Common myeloid progenitor, CD34-positive (primary cell): ENCODE data around the gene PNPLA2. TPM values are rescaled to one million over a fixed set of nuclear protein-coding genes. Genes with fewer than 3 reads are reported as not detected.
A peak's percentile ranks its signal among the peaks of the same experiment; 100 is the strongest.

ENCODE experiments used
- CTCF ChIA-PET: fragments of 350-600 bp; sonication (Branson Sonifier 250); formaldehyde crosslinking; loops from one replicate; lab custom pipeline; 2021; ENCODE audit warnings: antibody characterized with exemption; lab: Charles Lee
- POLR2A ChIA-PET: fragments of 350-600 bp; sonication (Branson Sonifier 250); formaldehyde crosslinking; loops from one replicate; lab custom pipeline; 2021; ENCODE audit warnings: antibody characterized with exemption; lab: Charles Lee
- DNase-seq, 3 donors: peaks; one replicate each; pipeline versions ENCODE4 v3.0.0 to v3.0.0-alpha.2; 2013
- H3K27ac ChIP-seq, 2 experiments: 1 replicate in 1 of 2; 2 replicates in 1 of 2; pipeline ENCODE4 v1.7.0; 2013; ENCODE audit warnings: inconsistent platforms in 2 of 2, low read length in 2 of 2, mild to moderate bottlenecking in 2 of 2, low read depth in 1 of 2, moderate library complexity in 1 of 2; ENCODE audit not compliant: severe bottlenecking in 2 of 2, insufficient read depth in 1 of 2, poor library complexity in 1 of 2
- H3K27me3 ChIP-seq, 5 experiments: replicated peaks in 2 of 5; 1 replicate in 3 of 5; 2 replicates in 2 of 5; pipeline versions ENCODE4 v1.6.1 to v1.7.0; 2013; ENCODE audit warnings: low read length in 4 of 5, mild to moderate bottlenecking in 2 of 5, moderate library complexity in 2 of 5, inconsistent platforms in 1 of 5; ENCODE audit not compliant: insufficient read depth in 5 of 5, control insufficient read depth in 4 of 5
- H3K36me3 ChIP-seq, 4 experiments: 1 replicate in 2 of 4; 2 replicates in 2 of 4; pipeline versions ENCODE4 v1.6.1 to v1.7.0; 2013; ENCODE audit warnings: low read length in 3 of 4, control low read depth in 1 of 4, mild to moderate bottlenecking in 1 of 4; ENCODE audit not compliant: control insufficient read depth in 4 of 4, insufficient read depth in 4 of 4
- H3K4me1 ChIP-seq, 4 experiments: 1 replicate in 3 of 4; 2 replicates in 1 of 4; pipeline versions ENCODE4 v1.6.1 to v1.7.1; 2013; ENCODE audit warnings: low read length in 3 of 4, mild to moderate bottlenecking in 3 of 4, control low read depth in 1 of 4, inconsistent platforms in 1 of 4, moderate library complexity in 1 of 4; ENCODE audit not compliant: control insufficient read depth in 4 of 4, insufficient read depth in 4 of 4; ENCODE audit errors: control extremely low read depth in 1 of 4
- H3K4me3 ChIP-seq, 7 experiments: 1 replicate in 4 of 7; 2 replicates in 3 of 7; pipeline versions ENCODE4 v1.5.1 to v1.7.0; 2013; ENCODE audit warnings: mild to moderate bottlenecking in 7 of 7, low read length in 6 of 7, moderate library complexity in 6 of 7, inconsistent platforms in 2 of 7, low read depth in 2 of 7, control low read depth in 1 of 7; ENCODE audit not compliant: insufficient read depth in 4 of 7, control insufficient read depth in 1 of 7; ENCODE audit errors: extremely low read depth in 1 of 7
- H3K9me3 ChIP-seq, 5 experiments: 1 replicate in 4 of 5; 2 replicates in 1 of 5; pipeline versions ENCODE4 v1.6.1 to v1.7.1; 2013; ENCODE audit warnings: low read length in 4 of 5, mild to moderate bottlenecking in 2 of 5, inconsistent platforms in 1 of 5, low read depth in 1 of 5, moderate library complexity in 1 of 5; ENCODE audit not compliant: control insufficient read depth in 4 of 5, insufficient read depth in 2 of 5; ENCODE audit errors: control extremely low read depth in 1 of 5
- WGBS: methylation state at CpG from one replicate; pipeline ENCODE4 v1.1.5; 2013; ENCODE audit not compliant: insufficient coverage; 5-methylcytosine and 5-hydroxymethylcytosine counted together
- polyA plus RNA-seq: library from polyadenylated mRNA; unstranded; fragments of 120-200 nt; gene quantifications from one replicate; pipeline ENCODE4 v1.2.1, GENCODE V29; 2013

The PNPLA2 gene, protein sequence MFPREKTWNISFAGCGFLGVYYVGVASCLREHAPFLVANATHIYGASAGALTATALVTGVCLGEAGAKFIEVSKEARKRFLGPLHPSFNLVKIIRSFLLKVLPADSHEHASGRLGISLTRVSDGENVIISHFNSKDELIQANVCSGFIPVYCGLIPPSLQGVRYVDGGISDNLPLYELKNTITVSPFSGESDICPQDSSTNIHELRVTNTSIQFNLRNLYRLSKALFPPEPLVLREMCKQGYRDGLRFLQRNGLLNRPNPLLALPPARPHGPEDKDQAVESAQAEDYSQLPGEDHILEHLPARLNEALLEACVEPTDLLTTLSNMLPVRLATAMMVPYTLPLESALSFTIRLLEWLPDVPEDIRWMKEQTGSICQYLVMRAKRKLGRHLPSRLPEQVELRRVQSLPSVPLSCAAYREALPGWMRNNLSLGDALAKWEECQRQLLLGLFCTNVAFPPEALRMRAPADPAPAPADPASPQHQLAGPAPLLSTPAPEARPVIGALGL
- 61.1 TPM for polyA plus RNA-seq

DNA sequence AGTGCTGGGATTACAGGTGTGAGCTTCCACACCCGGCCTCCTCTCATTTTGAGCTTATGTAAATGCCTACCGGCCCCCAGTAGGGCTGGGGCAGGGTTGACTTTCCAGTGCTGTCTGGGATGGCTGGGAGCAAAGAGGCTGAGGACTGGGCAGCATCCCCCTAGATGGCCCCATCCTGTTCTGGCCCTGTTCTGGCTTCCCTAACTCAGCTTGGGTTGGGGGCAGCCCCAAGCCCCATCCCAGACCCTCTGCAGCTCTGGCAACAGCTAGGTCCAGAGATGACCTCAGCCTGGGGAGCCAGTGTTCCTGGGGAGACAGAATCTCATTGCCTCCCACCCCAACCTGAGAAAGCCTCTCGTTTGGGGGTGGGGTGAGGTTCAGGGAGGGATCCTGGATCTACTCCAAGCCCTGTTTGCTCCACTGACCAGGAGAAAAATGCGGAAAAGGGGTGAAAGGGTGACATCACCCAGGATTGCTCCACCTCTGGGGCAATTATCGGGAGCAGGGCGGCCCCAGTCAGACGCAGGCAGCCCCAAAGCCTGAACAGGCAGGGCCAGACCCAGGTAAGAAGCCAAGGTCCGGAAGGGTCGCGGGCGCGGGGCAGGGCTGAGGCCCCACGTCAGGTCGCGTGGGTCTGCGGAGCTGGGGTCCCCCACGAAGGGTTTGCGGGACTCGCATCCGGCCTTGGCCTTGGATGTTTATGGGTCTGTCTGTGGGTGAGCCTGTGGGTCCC lies at the start of gene PNPLA2:
TSS of gene PNPLA2 (plus strand) at position 519 of the 733 bp plus-strand sequence. CDS start 805 bp downstream, outside the sequence.
- peak within 1 kb of the TSS; percentile 70 to 85 for H3K27ac ChIP-seq
- H3K4me1 ChIP-seq = peaks cover 0 to 34% (median 33%) of the 10 kb centered on the region in 4 experiments
- ChIA-PET CTCF (interaction anchor here (1.2 to 3.3 kb wide), 9 partner anchors 9 to 25 kb away, joined by 3 to 15 read pairs (median 5); partner anchors contain the start of genes CD151, PIDD1, RPLP2 and TSPAN4), POLR2A (interaction anchor here (1.3 to 2.7 kb wide), 6 partner anchors 9 to 24 kb away, joined by 6 to 17 read pairs (median 8); partner anchors contain the start of genes CRACR2B, POLR2L, RPLP2 and TSPAN4)
- no peaks in the 10 kb centered on the region for H3K27me3 ChIP-seq
- no peaks in the 10 kb centered on the region for H3K9me3 ChIP-seq
- WGBS = 31% methylated on average over 17 of the region's 20 CpGs
- DNase-seq = no peak
- H3K36me3 ChIP-seq = peaks cover 0 to 19% (median 10%) of the 10 kb centered on the region in 4 experiments
- peak within 1 kb of the TSS; percentile 65 to 87 (median 81) for H3K4me3 ChIP-seq

DNA sequence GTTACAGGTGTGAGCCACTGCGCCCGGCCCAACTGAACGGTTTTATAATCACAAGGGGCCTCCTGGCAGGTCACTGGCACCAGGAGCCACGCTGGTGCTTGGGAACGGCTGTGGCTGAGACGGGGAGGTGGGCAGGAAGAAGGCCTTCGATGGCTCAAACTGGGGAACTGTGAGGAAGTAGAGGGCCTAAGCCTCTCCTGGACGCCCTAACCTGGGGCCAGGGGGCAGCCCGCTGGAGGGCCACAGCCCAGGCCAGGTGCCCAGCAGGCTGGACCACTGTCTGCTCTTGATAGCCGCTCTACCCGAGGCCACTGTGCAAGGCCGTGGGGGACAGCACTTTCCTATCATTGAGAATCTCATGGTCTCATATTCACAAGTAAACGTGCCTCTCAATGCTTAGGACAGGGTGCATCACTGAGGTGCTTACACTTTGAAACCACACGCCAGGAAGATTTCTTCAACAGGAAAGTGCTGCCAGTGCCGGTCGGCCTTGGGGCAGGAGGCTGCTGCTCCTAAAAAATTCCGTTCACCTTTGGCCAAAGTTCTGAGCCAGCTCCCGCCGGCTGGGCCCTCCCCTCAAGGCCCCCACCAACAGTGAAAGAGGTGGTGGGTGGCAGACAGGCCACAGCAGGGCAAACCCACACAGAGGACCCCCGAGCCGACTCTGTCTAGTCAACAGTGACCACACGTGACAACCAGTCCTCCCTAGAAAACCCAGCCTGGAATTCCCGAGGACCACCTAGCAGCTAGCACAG lies 48.6 kb upstream of the PNPLA2 start:
- Histone ChIP-seq H3K36me3 (peaks cover 9 to 73% (median 40%) of the 10 kb centered on the region in 4 experiments), H3K27ac (no peak overlapping the region), H3K27me3 (no peaks in the 10 kb centered on the region), H3K4me1 (peaks cover 0 to 1% (median 0%) of the 10 kb centered on the region in 4 experiments), H3K4me3 (no peak overlapping the region), H3K9me3 (no peaks in the 10 kb centered on the region)
- CTCF ChIA-PET = interaction anchor here (0.7 to 1.5 kb wide), 3 partner anchors 11 to 36 kb away, joined by 3 read pairs; no protein-coding TSS in a partner anchor
- POLR2A ChIA-PET = no interaction called here
- WGBS = 94% methylated on average over 23 of the region's 23 CpGs
- DNase-seq = no peak

DNA sequence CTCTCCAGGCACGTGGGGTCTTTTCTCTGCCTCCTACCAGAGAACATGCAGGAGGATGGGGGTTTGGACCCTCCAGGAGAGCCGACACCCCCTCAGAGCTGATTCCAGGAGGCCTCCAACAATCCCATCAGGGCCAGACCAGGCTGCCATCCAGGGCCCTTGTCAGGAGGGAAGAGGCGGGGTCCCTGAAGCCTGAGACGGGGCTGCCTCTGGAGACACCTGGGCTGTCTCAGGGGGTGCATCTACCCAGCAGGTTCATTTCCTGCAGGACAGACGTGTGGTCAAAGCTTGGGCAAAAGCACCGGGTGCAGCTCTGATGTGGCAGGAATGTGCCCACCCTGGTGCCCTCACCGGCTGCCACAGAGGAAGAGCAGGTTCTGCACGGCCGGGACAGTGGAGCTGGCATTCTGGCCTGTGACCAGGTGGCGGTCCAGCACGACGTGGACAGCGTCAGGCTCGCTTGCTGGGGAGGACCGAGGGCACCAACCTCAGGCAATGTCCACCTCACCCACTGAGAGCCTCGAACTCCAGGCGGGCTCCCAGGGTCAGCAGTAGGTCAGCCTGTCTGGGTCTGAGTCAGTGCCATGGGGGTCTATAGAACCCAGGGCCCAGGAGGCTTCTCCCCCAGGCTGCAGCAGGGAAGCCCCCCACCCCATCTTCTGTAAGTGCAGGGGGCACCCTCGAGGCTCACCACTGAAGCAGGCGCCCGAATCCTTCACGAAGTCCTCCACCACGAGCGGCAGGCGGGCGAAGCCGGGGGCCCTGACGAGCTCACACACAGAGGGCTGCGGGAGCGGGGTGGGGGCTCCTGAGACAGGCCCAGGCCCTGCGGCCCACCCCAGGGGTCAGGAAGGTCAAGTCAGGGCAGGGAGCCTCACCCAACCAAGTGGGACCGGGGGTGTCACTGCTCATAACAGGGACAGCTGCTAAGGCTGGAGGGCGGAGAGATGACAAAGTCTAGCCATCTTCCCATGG lies 47.8 kb upstream of the PNPLA2 start:
- H3K27me3 ChIP-seq = no peaks in the 10 kb centered on the region
- no peak for DNase-seq
- CTCF ChIA-PET = interaction anchor here (0.7 to 1.5 kb wide), 3 partner anchors 12 to 37 kb away, joined by 3 read pairs; no protein-coding TSS in a partner anchor
- POLR2A ChIA-PET = no interaction called here
- H3K27ac ChIP-seq = no peak overlapping the region
- H3K4me1 ChIP-seq = peaks cover 0 to 6% (median 4%) of the 10 kb centered on the region in 4 experiments
- H3K36me3 ChIP-seq = peaks cover 9 to 67% (median 38%) of the 10 kb centered on the region in 4 experiments
- no peak overlapping the region for H3K4me3 ChIP-seq
- no peaks in the 10 kb centered on the region for H3K9me3 ChIP-seq
- WGBS = 96% methylated on average over 28 of the region's 32 CpGs

DNA sequence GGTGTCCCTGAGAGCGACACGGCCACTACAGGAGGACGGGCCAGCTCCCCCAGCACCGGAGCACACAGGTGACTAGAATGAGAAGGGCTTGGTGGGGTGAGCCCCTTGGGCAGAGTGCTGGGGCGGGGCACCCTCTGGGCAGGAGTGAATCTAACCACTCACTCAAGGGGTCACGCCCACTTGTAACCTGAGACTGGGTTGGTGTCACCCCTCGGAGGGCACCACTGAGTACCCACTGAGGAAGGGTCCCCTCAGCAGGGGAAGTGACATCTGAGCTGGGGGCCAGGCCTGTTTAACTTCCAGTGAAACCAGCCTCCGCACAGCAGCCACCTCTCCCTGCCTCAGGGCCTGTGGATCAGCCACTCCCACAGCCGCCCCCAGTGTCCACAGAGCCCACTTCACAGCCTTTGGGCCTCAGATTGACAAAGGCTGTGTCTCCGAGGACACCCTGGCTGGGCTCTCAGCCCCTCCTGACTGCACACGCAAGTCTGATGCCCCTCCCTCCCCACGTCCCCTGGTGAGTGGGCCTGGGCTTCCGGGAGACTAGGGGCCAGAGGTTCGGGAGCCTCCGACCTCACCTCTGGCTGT lies 47.0 kb upstream of the PNPLA2 start:
- ChIA-PET POLR2A (no interaction called here), CTCF (interaction anchor here (1.5 kb wide), 1 partner anchor 15 kb away, joined by 3 read pairs; no protein-coding TSS in a partner anchor)
- Histone ChIP-seq H3K4me3 (no peak overlapping the region), H3K27me3 (no peaks in the 10 kb centered on the region), H3K36me3 (peaks cover 9 to 60% (median 33%) of the 10 kb centered on the region in 4 experiments), H3K4me1 (peaks cover 0 to 13% (median 11%) of the 10 kb centered on the region in 4 experiments), H3K27ac (no peak overlapping the region), H3K9me3 (no peaks in the 10 kb centered on the region)
- 95% methylated on average over 12 of the region's 15 CpGs for WGBS
- no peak for DNase-seq

DNA sequence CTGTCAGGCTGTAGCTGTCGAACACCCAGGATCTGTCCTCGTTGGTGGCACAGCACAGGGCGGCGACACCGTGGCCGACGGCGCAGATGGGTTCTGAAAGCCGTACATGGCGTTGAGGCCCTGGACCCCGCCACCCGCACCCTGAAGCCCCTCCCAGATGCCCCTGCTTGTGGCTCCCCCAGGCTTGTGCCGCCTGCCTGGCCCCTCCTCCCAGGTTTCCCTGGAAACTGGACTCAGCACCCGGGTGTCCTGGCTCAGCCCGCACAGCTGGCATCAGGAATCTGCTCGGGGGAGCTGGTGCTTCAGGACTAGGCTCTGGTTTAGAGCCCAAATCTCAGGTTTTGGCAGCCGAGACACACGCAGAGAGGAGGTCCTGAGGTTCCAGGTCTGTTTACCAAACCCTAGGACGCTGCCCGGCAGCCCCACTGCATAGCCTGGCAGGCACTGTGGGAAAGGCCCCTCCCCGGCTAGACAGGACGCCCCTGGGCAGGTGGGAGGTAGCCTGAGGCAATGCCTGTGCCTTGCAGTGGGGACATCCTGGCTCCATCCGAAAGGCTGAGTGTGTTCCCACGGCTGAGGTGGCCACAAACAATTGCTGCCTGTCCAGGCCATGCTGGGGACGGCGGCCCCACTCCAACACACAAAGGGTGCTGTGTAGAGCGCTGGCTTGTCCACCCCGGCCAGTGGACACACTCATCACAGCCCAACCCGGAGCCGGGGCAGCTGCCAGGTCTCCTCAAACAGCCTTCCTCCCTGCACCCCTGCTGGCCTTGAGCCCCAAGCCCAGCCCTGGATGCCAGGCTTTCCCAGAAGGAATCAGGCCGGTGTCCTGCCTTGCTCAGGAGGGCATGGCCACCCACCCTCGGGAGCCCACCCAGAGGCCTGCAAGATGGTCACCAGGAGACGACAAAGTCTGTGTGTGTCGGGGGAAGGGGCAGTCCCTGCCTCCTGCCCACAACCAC lies 46.0 kb upstream of the PNPLA2 start:
- H3K36me3 ChIP-seq = peaks cover 9 to 51% (median 27%) of the 10 kb centered on the region in 4 experiments
- H3K27me3 ChIP-seq = no peaks in the 10 kb centered on the region
- CTCF ChIA-PET = no interaction called here
- POLR2A ChIA-PET = no interaction called here
- DNase-seq = no peak
- peaks cover 0 to 13% (median 12%) of the 10 kb centered on the region in 4 experiments for H3K4me1 ChIP-seq
- whole genome bisulfite sequencing = 95% methylated on average over 31 of the region's 34 CpGs
- H3K9me3 ChIP-seq = no peaks in the 10 kb centered on the region
- no peak overlapping the region for H3K4me3 ChIP-seq
- H3K27ac ChIP-seq = no peak overlapping the region
